MCF 10A (cell line): ENCODE data around the gene MAB21L4. TPM values are rescaled to one million over a fixed set of nuclear protein-coding genes. Genes with fewer than 3 reads are reported as not detected.

ENCODE experiments used
- BruUV-seq: library from RNA; stranded (reverse); fragments of 400-500 nt; replicated peaks from 2 replicates; lab custom pipeline; 2021; lab: Mats Ljungman, UMichigan
- CTCF ChIA-PET: fragments of 300-600 bp; sonication (Branson Sonifier 250); formaldehyde crosslinking; extraction: SDS; loops from one replicate; lab custom pipeline; 2021; ENCODE audit warnings: antibody characterized with exemption, inconsistent platforms; lab: Yijun Ruan, JAX
- POLR2A ChIA-PET: fragments of 300-600, 350-650 bp; sonication (Branson Sonifier 250); formaldehyde crosslinking; extraction: SDS; loops from one replicate; lab custom pipeline; 2020; ENCODE audit warnings: antibody characterized with exemption, inconsistent platforms; lab: Yijun Ruan, JAX
- DNase-seq: peaks from one replicate; pipeline ENCODE4 v3.0.0-alpha.2; 2018; ENCODE audit not compliant: unreplicated experiment
- H3K27ac Mint-ChIP-seq: one replicate; pipeline ENCODE4 v1.8.0; 2022; ENCODE audit warnings: mild to moderate bottlenecking, low read depth, mixed read lengths; ENCODE audit not compliant: unreplicated experiment
- H3K27me3 Mint-ChIP-seq: one replicate; pipeline ENCODE4 v1.8.0; 2022; ENCODE audit warnings: mixed read lengths; ENCODE audit not compliant: insufficient read depth, unreplicated experiment
- H3K36me3 Mint-ChIP-seq: one replicate; pipeline ENCODE4 v1.8.0; 2022; ENCODE audit warnings: mild to moderate bottlenecking, moderate library complexity, mixed read lengths; ENCODE audit not compliant: insufficient read depth, unreplicated experiment
- H3K4me1 Mint-ChIP-seq: one replicate; pipeline ENCODE4 v1.8.0; 2022; ENCODE audit warnings: mixed read lengths; ENCODE audit not compliant: insufficient read depth, unreplicated experiment
- H3K4me3 Mint-ChIP-seq: one replicate; pipeline ENCODE4 v1.8.0; 2022; ENCODE audit warnings: mild to moderate bottlenecking, moderate library complexity, mixed read lengths; ENCODE audit not compliant: unreplicated experiment
- H3K9me3 Mint-ChIP-seq: one replicate; pipeline ENCODE4 v1.8.0; 2022; ENCODE audit warnings: mixed read lengths; ENCODE audit not compliant: unreplicated experiment
- CTCF ChIP-seq: fragments of 200-600 bp; IDR thresholded peaks from one replicate; pipeline ENCODE4 v1.8.0; 2022; ENCODE audit warnings: antibody characterized with exemption, mild to moderate bottlenecking; ENCODE audit not compliant: unreplicated experiment
- intact Hi-C: fragments of 100-400 bp; cut with micrococcal nuclease; formaldehyde crosslinking; loops from 2 replicates; pipeline ENCODE4 v1.14.1; 2022
- total RNA-seq: library from RNA; stranded (reverse); gene quantifications from 2 replicates; pipeline ENCODE4 v1.2.3, GENCODE V29; 2022

The MAB21L4 gene
- total RNA-seq, 1 experiment from 2014 or later = not detected

DNA sequence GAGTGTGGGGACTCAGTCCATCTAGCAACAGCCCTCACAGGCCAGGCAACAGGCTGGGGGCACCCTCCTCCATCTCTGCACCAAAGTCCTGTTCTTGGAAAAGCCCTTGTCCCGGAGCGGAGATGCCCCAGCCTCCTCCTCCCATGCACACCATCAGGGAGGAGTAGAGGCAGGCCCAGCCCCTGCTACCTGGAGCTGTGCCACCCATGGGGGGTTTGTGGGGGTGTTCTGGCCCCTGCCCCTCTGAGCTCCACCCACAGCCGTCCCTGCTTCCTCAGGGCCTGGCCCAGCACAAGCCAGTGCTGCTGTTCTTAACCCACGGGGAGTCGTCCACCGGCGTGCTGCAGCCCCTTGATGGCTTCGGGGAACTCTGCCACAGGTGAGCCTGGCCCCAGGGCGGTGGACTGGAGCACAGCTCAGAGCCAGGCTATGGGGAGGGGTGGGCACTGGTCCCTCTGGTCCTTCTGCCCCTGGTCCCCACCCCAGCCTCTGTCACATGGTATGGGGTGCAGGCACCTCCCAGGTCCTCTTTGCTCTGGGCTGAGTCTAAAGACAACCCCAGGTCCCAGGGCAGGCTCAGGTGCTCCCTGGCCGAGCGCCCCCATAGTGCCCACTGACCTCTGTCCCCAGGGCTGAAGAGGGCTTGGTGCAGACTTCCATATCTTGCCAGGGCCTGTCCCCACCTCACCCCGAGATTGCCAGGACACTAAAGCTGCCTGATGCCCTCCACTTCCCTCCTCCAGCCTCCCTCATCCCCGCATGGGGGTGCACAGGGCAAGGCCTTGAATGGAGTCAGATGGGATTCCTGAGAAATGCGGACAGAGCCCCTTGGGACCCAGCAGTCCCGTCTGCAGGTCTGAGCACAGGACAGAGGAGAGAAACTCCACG lies 24.6 kb downstream of the MAB21L4 start:
- Mint-ChIP-seq H3K27me3 (no peaks in the 10 kb centered on the region), H3K36me3 (no peaks in the 10 kb centered on the region), H3K4me3 (no peak overlapping the region), H3K27ac (no peak overlapping the region), H3K4me1 (peaks cover 8% of the 10 kb centered on the region), H3K9me3 (no peaks in the 10 kb centered on the region)
- DNase-seq = no peak
- no peak for TF ChIP-seq CTCF
- POLR2A ChIA-PET = no interaction called here
- intact Hi-C loops = no loop called here
- BruUV-seq = no TSS peak
- CTCF ChIA-PET = no interaction called here

GRCh38 chr2:240869956-240870875 lies 25.7 kb downstream of the MAB21L4 start:
- no peak for TF ChIP-seq CTCF
- H3K27ac Mint-ChIP-seq = no peak overlapping the region
- H3K4me3 Mint-ChIP-seq = no peak overlapping the region
- intact Hi-C loops = no loop called here
- H3K36me3 Mint-ChIP-seq = no peaks in the 10 kb centered on the region
- ChIA-PET CTCF (no interaction called here), POLR2A (no interaction called here)
- DNase-seq = no peak
- peaks cover 8% of the 10 kb centered on the region for H3K27me3 Mint-ChIP-seq
- no TSS peak for BruUV-seq
- peaks cover 10% of the 10 kb centered on the region for H3K4me1 Mint-ChIP-seq
- H3K9me3 Mint-ChIP-seq = no peaks in the 10 kb centered on the region

- Mint-ChIP-seq H3K9me3 (no peaks in the 10 kb centered on the region), H3K4me3 (no peak overlapping the region), H3K4me1 (peaks cover 13% of the 10 kb centered on the region), H3K27ac (no peak overlapping the region), H3K36me3 (no peaks in the 10 kb centered on the region), H3K27me3 (peaks cover 11% of the 10 kb centered on the region)
- CTCF ChIA-PET = interaction anchor here (1.4 kb wide), 1 partner anchor 18 kb away, joined by 3 read pairs; no protein-coding TSS in a partner anchor
- POLR2A ChIA-PET = no interaction called here
- no peak for DNase-seq
- no TSS peak for BruUV-seq
- TF ChIP-seq CTCF = no peak
- intact Hi-C loops = no loop called here
Observed at GRCh38 chr2:240869109-240869955, 26.6 kb downstream of the MAB21L4 start.
